Activated B cell treated with CpG ODN at 0.5 μM for 24 hours (primary cell): Measurements from ENCODE around the gene UTS2R. TPM values are rescaled to one million over a fixed set of nuclear protein-coding genes. Genes with fewer than 3 reads are reported as not detected.

Experiments used
- ATAC-seq: fragments of 200-7000 bp; cut with Tn5 transposase; one replicate; pipeline ENCODE4 v1.10.0; 2021; ENCODE audit warnings: low read depth, mild to moderate bottlenecking, moderate library complexity
- CTCF ChIA-PET: fragments of 350-600 bp; sonication (Branson Sonifier 250); formaldehyde crosslinking; loops from one replicate; lab custom pipeline; 2021; ENCODE audit warnings: antibody characterized with exemption; lab: Charles Lee
- POLR2A ChIA-PET: fragments of 350-600 bp; sonication (Branson Sonifier 250); formaldehyde crosslinking; loops from one replicate; lab custom pipeline; 2021; ENCODE audit warnings: antibody characterized with exemption; lab: Charles Lee
- DNase-seq: peaks from one replicate; pipeline ENCODE4 v3.0.0; 2022
- H3K27ac Mint-ChIP-seq: one replicate; pipeline ENCODE4 v1.8.0; 2020; ENCODE audit warnings: mixed read lengths
- H3K27me3 Mint-ChIP-seq: one replicate; pipeline ENCODE4 v1.8.0; 2021; ENCODE audit warnings: mixed read lengths
- H3K36me3 Mint-ChIP-seq: one replicate; pipeline ENCODE4 v1.8.0; 2021; ENCODE audit warnings: low read depth, mixed read lengths
- H3K4me1 Mint-ChIP-seq: one replicate; pipeline ENCODE4 v1.8.0; 2021; ENCODE audit warnings: mixed read lengths
- H3K4me3 Mint-ChIP-seq: one replicate; pipeline ENCODE4 v1.8.0; 2020; ENCODE audit warnings: mild to moderate bottlenecking, mixed read lengths
- H3K9me3 Mint-ChIP-seq: one replicate; pipeline ENCODE4 v1.8.0; 2020; ENCODE audit warnings: mixed read lengths
- intact Hi-C: fragments of 100-400 bp; cut with micrococcal nuclease; formaldehyde crosslinking; loops from one replicate; pipeline ENCODE4 v1.15.1; 2024
- total RNA-seq: library from RNA; stranded (reverse); gene quantifications from 2 replicates; pipeline ENCODE4 v1.2.3, GENCODE V29; 2022
- TF ChIP-seq, protein P1 (sequence below): fragments of 200-600 bp; IDR thresholded peaks from one replicate; pipeline ENCODE4 v1.8.0; 2022; ENCODE audit warnings: antibody characterized with exemption, mild to moderate bottlenecking

The UTS2R gene
- not detected in 2 replicates for total RNA-seq

DNA sequence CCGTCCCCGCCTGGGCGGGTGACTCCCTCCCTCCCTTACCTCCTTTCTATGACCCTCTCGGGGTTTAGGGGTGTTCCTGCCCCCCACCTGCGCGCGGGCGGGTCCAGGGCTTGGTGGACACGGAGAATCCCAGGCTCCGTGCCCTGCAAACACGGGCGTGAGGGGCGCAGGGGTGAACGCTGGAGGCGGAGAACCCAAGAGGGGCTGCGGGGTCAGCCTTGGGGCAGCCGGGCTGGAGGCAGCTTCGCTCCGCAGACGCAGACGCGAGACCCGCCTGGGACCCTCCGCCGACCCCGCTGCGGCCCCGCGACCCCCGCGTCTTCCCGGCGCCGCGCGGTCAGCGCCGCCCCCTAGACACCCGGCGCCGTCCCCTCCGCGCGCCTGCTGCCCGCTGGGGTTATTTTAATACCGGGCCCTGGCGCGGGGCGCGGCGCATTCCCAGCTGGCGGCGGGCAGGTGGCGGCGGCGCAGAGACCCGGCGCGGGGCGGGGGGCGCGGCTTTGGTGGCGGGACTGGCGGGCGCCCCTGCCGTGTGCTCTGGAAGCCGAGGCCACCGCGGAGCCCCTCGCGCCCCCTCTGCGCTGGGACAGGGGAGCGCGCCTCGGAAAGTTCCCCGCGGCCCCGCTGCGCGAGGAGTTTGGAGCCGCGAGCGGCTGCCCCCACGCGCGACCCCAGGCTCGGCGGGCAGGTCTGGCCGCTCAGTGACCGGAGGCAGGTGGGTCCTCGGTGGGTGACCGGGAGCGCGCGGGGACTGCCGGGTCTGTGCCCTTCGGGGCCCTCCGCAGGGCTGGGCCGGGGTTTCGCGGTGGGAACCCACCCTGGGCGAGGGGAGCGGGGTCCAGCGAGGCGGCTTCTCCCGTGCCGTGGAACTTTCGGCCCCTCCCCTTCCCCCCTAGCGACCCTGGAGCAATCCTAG is at the start of gene UTS2R:
Gene UTS2R, plus strand, starts transcription at position 433 of the 916 bp plus-strand sequence. CDS start 2,560 bp downstream, outside the sequence.
- ChIA-PET CTCF (no interaction called here), POLR2A (no interaction called here)
- intact Hi-C loops = no loop called here
- no peaks in the 10 kb centered on the region for H3K9me3 Mint-ChIP-seq
- H3K4me3 Mint-ChIP-seq = peak within 1 kb of the TSS; percentile 77
- DNase-seq = no peak
- peaks cover 39% of the 10 kb centered on the region for H3K27me3 Mint-ChIP-seq
- no peak for ATAC-seq
- H3K4me1 Mint-ChIP-seq = peaks cover 24% of the 10 kb centered on the region
- H3K27ac Mint-ChIP-seq = no peak within 1 kb of the TSS
- no peaks in the 10 kb centered on the region for H3K36me3 Mint-ChIP-seq
- TF ChIP-seq, protein P1, sequence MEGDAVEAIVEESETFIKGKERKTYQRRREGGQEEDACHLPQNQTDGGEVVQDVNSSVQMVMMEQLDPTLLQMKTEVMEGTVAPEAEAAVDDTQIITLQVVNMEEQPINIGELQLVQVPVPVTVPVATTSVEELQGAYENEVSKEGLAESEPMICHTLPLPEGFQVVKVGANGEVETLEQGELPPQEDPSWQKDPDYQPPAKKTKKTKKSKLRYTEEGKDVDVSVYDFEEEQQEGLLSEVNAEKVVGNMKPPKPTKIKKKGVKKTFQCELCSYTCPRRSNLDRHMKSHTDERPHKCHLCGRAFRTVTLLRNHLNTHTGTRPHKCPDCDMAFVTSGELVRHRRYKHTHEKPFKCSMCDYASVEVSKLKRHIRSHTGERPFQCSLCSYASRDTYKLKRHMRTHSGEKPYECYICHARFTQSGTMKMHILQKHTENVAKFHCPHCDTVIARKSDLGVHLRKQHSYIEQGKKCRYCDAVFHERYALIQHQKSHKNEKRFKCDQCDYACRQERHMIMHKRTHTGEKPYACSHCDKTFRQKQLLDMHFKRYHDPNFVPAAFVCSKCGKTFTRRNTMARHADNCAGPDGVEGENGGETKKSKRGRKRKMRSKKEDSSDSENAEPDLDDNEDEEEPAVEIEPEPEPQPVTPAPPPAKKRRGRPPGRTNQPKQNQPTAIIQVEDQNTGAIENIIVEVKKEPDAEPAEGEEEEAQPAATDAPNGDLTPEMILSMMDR = no peak

DNA sequence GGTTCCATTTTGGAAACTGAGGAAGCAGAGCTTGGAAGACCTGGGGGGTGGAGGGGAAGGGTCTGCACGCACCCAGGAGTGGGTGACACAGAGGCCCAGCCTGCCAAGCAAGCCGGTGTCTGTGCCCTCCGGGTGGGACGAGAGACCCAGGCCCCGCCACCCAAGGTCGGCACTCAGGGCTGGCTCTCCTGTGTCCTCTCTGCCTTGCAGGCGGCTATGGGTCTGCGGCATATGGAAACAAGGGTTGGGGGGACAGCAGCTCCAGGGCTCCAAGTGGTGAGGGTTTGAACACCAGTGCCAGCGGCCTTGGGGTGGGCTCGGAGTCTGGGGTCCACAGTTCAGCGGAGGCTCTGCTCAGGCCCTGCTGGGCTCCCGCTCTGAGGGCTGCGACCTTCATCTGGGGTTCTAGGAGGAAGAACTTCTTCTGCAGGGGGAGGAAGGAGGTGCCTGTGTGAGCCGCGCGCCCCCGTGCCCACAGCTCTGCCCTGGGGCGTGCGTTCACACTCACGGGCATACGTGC is 49.6 kb upstream of the UTS2R start:
- ChIA-PET POLR2A (interaction anchor here (1.3 to 1.9 kb wide), 4 partner anchors 19 to 86 kb away, joined by 4 to 40 read pairs (median 6); no protein-coding TSS in a partner anchor), CTCF (interaction anchor here (0.6 to 4.3 kb wide), 5 partner anchors 15 to 292 kb away, joined by 3 to 58 read pairs (median 5); no protein-coding TSS in a partner anchor)
- intact Hi-C loops = loop anchor here (1.0 kb wide), 5 partner anchors 24 to 116 kb away; partner anchors contain the start of gene CSNK1D
- peaks cover 6% of the 10 kb centered on the region for H3K27me3 Mint-ChIP-seq
- ATAC-seq (no peak), DNase-seq (no peak)
- H3K27ac Mint-ChIP-seq = no peak overlapping the region
- H3K9me3 Mint-ChIP-seq = no peaks in the 10 kb centered on the region
- no peaks in the 10 kb centered on the region for H3K36me3 Mint-ChIP-seq
- peak overlapping the region; percentile 32 for H3K4me3 Mint-ChIP-seq
- TF ChIP-seq, protein P1 = no peak
- H3K4me1 Mint-ChIP-seq = peaks cover 3% of the 10 kb centered on the region

DNA sequence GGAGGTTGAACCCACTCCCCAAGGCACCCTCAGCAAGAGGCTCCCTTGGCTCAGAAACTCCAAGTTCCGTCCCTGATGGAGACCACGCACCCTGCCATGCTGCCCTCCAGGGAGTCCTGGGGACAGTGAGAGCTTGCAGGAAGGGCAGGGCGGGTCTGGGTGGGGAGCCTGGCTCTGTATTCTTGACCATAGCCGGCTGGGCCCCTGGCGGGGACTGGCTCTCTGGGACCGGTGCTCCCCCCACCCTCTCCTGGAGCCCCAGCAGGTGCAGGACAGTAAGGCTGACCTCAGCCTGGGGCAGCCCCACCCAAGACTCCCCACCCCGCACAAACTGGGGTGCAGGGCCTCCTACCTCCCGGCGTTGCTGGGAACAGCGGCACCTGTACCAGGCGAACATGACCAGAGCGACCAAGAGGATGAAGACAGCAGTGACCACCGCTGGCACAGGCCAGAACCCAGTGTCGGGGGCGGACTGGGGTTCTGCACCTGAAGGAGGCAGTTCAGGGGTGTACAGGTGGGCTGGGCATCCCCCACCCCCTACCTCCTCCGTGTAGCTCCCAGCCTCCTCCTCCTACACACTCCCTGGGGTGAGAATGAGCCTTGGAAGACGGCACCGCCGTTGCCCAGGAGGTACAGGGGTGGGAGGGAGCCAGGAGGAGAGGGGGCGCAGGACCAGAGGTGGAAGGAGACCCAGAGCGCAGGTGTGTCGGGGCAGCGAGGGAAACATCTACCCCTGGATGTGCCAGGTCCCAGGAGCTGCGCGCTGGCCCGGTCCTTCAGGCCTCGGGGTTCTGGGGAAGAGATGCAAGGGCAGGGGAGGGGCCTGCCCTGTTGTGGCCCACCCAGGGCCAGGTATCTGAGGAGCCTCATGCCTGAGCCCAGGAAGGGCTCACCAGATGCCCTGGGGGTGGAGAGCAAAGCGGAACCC is 48.8 kb upstream of the UTS2R start:
- CTCF ChIA-PET = interaction anchor here (0.8 to 4.3 kb wide), 3 partner anchors 22 to 117 kb away, joined by 4 to 58 read pairs (median 8); no protein-coding TSS in a partner anchor
- DNase-seq = no peak
- Mint-ChIP-seq H3K27ac (no peak overlapping the region), H3K27me3 (peaks cover 11% of the 10 kb centered on the region), H3K36me3 (no peaks in the 10 kb centered on the region), H3K4me1 (peaks cover 3% of the 10 kb centered on the region), H3K9me3 (no peaks in the 10 kb centered on the region), H3K4me3 (no peak overlapping the region)
- POLR2A ChIA-PET = interaction anchor here (1.9 kb wide), 2 partner anchors 24 to 87 kb away, joined by 6 to 40 read pairs; no protein-coding TSS in a partner anchor
- intact Hi-C loops = loop anchor here (1.0 kb wide), 1 partner anchor 78 kb away; no protein-coding TSS in a partner anchor
- ATAC-seq = no peak
- TF ChIP-seq, protein P1 = no peak

DNA sequence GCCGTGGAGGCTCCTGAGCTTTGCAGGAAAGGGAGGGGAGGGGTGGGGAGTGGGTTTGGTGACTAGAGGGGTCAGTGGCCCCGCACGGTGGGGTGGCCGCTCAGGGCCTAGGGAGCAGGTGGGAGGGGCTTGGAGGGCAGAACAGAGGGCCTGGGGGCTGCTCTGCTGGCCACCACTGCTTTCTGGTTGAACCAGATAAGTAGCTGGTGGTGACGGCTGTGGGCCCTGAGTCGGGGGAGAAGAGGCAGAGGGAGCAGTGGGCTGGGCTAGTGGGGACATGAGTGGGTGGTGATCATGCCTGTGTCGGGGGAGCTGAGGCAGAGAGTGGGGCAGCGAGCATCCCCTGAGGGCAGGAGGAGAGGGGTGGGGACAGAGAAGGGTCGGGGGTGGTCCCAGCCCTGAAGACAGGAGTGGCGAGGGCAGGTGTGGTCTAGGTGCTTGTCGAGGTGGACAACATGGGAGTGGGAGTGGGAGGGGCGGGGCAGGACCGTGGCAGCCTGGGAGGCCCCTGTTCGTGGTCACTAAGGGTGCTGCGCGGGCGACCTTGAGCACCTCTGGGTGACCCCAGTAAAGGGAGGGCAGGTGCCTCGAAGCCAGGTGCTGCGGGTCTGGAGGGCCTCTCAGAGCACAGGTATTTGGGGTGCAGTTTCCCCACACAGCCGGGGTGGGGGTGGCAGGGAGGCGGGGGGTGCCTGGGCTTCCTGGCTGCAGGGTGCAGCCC is 47.9 kb upstream of the UTS2R start:
- intact Hi-C loops = no loop called here

More for the DNA sequence above, 47.9 kb upstream of the UTS2R start:
- peaks cover 11% of the 10 kb centered on the region for H3K27me3 Mint-ChIP-seq
- no peaks in the 10 kb centered on the region for H3K9me3 Mint-ChIP-seq
- no peak overlapping the region for H3K27ac Mint-ChIP-seq
- CTCF ChIA-PET = interaction anchor here (1.1 to 4.3 kb wide), 2 partner anchors 23 kb away, joined by 3 to 58 read pairs; no protein-coding TSS in a partner anchor
- no peaks in the 10 kb centered on the region for H3K36me3 Mint-ChIP-seq
- TF ChIP-seq, protein P1 = no peak
- POLR2A ChIA-PET = interaction anchor here (1.0 to 1.9 kb wide), 2 partner anchors 31 to 88 kb away, joined by 5 to 6 read pairs; no protein-coding TSS in a partner anchor
- ATAC-seq (no peak), DNase-seq (no peak)
- H3K4me3 Mint-ChIP-seq = no peak overlapping the region
- peaks cover 3% of the 10 kb centered on the region for H3K4me1 Mint-ChIP-seq
